Gastroesophageal sphincter (tissue), 4 donors: Measurements from ENCODE around the gene MFN2. TPM values are rescaled to one million over a fixed set of nuclear protein-coding genes. Genes with fewer than 3 reads are reported as not detected.

Experiments
- ATAC-seq: fragments of 150-250 bp; one replicate; pipeline ENCODE4 v1.9.1; 2016; ENCODE audit warnings: mild to moderate bottlenecking, moderate library complexity
- H3K27ac ChIP-seq, 4 donors: fragments of 200-600 bp; sonication (generic) in 3 of 4; 1 replicate in 3 of 4; 2 replicates in 1 of 4; pipeline ENCODE4 v1.5.1; 2016 to 2019
- H3K27me3 ChIP-seq: fragments of 200-600 bp; sonication (generic); one replicate; pipeline ENCODE4 v1.5.1; 2019
- H3K36me3 ChIP-seq, 2 donors: fragments of 200-600 bp; sonication (generic); one replicate each; pipeline ENCODE4 v1.5.1; 2019; ENCODE audit warnings: control low read depth in 1 of 2
- H3K4me1 ChIP-seq, 3 donors: fragments of 200-600 bp; sonication (generic); 1 replicate in 2 of 3; 2 replicates in 1 of 3; pipeline ENCODE4 v1.5.1; 2016 to 2019; ENCODE audit warnings: control low read depth in 2 of 3
- H3K4me3 ChIP-seq, 2 donors: fragments of 200-600 bp; sonication (generic); one replicate each; pipeline ENCODE4 v1.5.1; 2019; ENCODE audit warnings: mild to moderate bottlenecking in 1 of 2, moderate library complexity in 1 of 2
- H3K9me3 ChIP-seq, 3 donors: fragments of 200-600 bp; sonication (generic); one replicate each; pipeline ENCODE4 v1.5.1; 2017 to 2019; ENCODE audit warnings: control low read depth in 2 of 3
- EP300 ChIP-seq: sonication (generic); formaldehyde crosslinking; IDR thresholded peaks from one replicate; pipeline ENCODE4 v1.6.1; 2017; ENCODE audit warnings: antibody characterized with exemption, mild to moderate bottlenecking
- POLR2A ChIP-seq, 2 donors: fragments of 450-650 bp; IDR thresholded peaks; one replicate each; pipeline ENCODE4 v1.6.1; 2017; ENCODE audit warnings: antibody characterized with exemption in 2 of 2, mild to moderate bottlenecking in 2 of 2, moderate library complexity in 1 of 2
- POLR2AphosphoS5 ChIP-seq: sonication (generic); formaldehyde crosslinking; IDR thresholded peaks from one replicate; pipeline ENCODE4 v1.6.1; 2017; ENCODE audit warnings: antibody characterized with exemption
- WGBS, 2 donors: methylation state at CpG; one replicate each; pipeline ENCODE4 v1.1.5; 2018; ENCODE audit warnings: low coverage in 1 of 2; 5-methylcytosine and 5-hydroxymethylcytosine counted together
- total RNA-seq, 4 donors: library from RNA; depleted of rRNA; stranded (reverse); fragments of >200 nt; gene quantifications; one replicate each; pipeline ENCODE4 v1.1.0, GENCODE V29; 2016
- TF ChIP-seq, protein P1 (sequence below), 4 experiments: fragments of 200-600 bp in 2 of 4; fragments of 450-650 bp in 2 of 4; sonication (generic) in 1 of 4; IDR thresholded peaks; one replicate each; pipeline ENCODE4 v1.5.1; 2017 to 2019; ENCODE audit warnings: antibody characterized with exemption in 4 of 4, mild to moderate bottlenecking in 2 of 4, moderate library complexity in 2 of 4

MFN2 gene
- total RNA-seq, 4 donors from 2014 or later: 117 to 236 (median 186) TPM

DNA sequence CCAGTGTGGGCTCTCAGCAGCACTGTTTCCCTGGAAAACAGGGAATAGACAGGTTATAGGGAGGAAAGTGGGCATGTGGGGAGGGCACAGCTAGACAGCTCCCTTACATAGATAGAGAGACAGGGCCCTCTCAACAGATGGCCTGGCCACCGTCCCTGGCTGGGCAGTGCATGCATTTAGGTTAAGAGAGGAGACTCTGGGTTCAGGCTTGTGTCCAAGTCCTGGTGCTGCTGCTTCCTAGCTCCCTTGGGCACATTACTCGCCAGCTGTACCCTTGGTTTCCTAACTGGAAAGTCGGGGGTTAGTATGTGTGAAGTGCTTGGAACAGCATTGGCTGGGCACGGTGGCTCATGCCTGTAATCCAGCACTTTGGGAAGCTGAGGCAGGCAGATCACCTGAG lies 36.6 kb upstream of the MFN2 start:
- Histone ChIP-seq H3K27me3 (no peaks in the 10 kb centered on the region), H3K4me3 (no peak overlapping the region), H3K9me3 (no peaks in the 10 kb centered on the region), H3K36me3 (peaks cover 0 to 40% of the 10 kb centered on the region in 2 donors), H3K27ac (no peak overlapping the region), H3K4me1 (peaks cover 0 to 27% (median 8%) of the 10 kb centered on the region in 3 donors)
- WGBS, 2 donors: 73% methylated on average over 2 of the region's 4 CpGs; no CpG with 5 or more reads in 1 of the 2 donors
- ATAC-seq: no peak
- no peak for TF ChIP-seq POLR2AphosphoS5

DNA sequence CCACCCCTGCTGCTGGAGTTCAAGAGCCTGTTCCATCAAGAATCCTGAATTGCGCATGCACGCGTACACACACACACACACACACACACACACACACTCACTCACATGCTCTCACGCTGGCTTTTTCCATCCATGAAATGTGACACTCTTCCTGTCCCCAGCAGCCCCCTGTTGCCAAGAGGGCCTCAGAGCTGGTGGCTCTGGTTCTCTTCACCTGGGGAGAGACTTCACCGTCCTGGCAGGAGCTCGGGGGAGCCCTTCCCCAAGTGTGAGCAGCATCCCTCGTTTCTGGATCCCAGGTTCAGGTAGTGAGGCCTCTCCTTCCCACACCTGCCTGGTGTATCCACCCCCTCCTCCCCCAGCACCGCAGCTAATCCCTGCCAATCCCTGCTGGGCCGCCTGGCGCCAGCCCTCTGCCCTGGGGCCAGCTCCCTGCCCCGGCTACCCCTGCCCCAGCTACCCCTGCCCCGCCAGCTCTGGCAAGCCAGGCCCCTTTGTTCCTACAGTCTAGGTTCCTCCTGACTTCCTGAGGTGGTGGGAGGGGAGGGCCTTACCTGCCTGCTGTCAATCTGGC lies 35.8 kb upstream of the MFN2 start:
- no peak for ATAC-seq
- TF ChIP-seq POLR2AphosphoS5: no peak
- no peak for TF ChIP-seq EP300
- no peak for TF ChIP-seq POLR2A (IDR thresholded peaks at IDR 0.05)
- TF ChIP-seq, protein P1, sequence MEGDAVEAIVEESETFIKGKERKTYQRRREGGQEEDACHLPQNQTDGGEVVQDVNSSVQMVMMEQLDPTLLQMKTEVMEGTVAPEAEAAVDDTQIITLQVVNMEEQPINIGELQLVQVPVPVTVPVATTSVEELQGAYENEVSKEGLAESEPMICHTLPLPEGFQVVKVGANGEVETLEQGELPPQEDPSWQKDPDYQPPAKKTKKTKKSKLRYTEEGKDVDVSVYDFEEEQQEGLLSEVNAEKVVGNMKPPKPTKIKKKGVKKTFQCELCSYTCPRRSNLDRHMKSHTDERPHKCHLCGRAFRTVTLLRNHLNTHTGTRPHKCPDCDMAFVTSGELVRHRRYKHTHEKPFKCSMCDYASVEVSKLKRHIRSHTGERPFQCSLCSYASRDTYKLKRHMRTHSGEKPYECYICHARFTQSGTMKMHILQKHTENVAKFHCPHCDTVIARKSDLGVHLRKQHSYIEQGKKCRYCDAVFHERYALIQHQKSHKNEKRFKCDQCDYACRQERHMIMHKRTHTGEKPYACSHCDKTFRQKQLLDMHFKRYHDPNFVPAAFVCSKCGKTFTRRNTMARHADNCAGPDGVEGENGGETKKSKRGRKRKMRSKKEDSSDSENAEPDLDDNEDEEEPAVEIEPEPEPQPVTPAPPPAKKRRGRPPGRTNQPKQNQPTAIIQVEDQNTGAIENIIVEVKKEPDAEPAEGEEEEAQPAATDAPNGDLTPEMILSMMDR (IDR thresholded peaks at IDR 0.05): no peak

DNA sequence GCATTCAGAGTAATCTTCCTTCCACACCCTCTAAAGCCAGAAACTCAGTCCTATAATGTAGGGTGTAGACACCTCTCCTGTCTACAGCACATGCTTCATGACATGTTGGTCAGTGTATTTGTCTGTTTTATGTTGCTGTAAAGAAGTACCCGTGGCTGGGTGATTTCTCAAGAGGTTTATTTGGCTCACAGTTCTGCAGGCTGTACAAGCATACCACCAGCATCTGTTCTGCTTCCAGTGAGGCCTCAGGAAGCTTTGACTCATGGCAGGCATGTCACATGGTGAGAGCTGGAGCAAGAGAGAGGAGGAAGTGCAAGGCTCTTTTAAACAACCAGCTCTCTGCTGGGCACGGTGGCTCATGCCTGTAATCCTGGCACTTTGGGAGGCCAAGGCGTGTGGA lies 33.6 kb upstream of the MFN2 start:
- Histone ChIP-seq H3K4me3 (no peak overlapping the region), H3K36me3 (peaks cover 0 to 67% of the 10 kb centered on the region in 2 donors), H3K4me1 (no peaks in the 10 kb centered on the region), H3K27ac (no peak overlapping the region), H3K9me3 (no peaks in the 10 kb centered on the region), H3K27me3 (no peaks in the 10 kb centered on the region)
- ATAC-seq: no peak
- WGBS, 2 donors: 80% methylated on average over 1 of the region's 3 CpGs; no CpG with 5 or more reads in 1 of the 2 donors
- TF ChIP-seq, protein P1 (IDR thresholded peaks at IDR 0.05): no peak
- TF ChIP-seq POLR2A (IDR thresholded peaks at IDR 0.05): no peak
- TF ChIP-seq EP300: no peak
- TF ChIP-seq POLR2AphosphoS5: no peak

More for the DNA sequence above, 35.8 kb upstream of the MFN2 start:
- Histone ChIP-seq H3K9me3 (no peaks in the 10 kb centered on the region), H3K27ac (no peak overlapping the region), H3K4me1 (peaks cover 0 to 19% (median 0%) of the 10 kb centered on the region in 3 donors), H3K4me3 (no peak overlapping the region), H3K27me3 (no peaks in the 10 kb centered on the region), H3K36me3 (peaks cover 0 to 48% of the 10 kb centered on the region in 2 donors)
- WGBS, 2 donors: no CpG with 5 or more reads among the region's 12 CpGs

DNA sequence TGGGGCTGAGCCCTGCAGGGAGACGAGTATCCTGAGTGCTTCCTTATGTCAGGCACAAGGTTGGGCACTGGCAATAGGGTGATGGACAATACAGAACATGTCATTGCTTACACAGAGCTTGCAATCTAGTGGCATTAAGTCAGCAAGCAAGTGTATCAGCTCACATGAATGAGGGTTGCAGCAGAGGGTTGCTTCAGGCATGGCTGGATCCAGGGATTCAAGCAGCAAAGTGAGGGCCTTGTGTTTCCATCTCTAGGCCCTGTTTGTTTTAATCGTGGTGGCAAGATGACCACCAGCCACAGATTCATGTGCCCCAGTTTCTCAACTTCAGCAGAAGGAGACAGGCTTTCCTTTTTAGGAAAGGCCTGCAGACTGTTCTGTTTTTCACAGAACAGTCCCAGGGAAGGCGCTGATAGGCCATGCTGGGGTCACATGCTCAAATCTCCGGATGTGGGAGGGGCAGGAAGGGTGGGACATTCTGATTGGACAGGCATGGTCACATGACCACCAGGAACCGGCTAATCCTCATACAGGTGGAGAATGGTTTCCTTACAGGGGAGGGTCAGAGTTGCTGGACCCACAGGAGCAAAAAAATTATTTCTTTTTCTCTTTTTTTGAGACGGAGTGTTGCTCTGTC lies 31.3 kb upstream of the MFN2 start:
- H3K27me3 ChIP-seq: no peaks in the 10 kb centered on the region
- TF ChIP-seq, protein P1 (IDR thresholded peaks at IDR 0.05): no peak
- TF ChIP-seq EP300: no peak
- no peak for TF ChIP-seq POLR2A (IDR thresholded peaks at IDR 0.05)
- no peak for TF ChIP-seq POLR2AphosphoS5
- no peak overlapping the region for H3K4me3 ChIP-seq
- no peaks in the 10 kb centered on the region for H3K9me3 ChIP-seq
- no peak overlapping the region for H3K27ac ChIP-seq
- H3K4me1 ChIP-seq: no peaks in the 10 kb centered on the region
- no peak for ATAC-seq
- H3K36me3 ChIP-seq: peaks cover 0 to 73% of the 10 kb centered on the region in 2 donors
- 91 to 93% methylated on average over 2 to 6 of the region's 6 CpGs for WGBS, 2 donors

DNA sequence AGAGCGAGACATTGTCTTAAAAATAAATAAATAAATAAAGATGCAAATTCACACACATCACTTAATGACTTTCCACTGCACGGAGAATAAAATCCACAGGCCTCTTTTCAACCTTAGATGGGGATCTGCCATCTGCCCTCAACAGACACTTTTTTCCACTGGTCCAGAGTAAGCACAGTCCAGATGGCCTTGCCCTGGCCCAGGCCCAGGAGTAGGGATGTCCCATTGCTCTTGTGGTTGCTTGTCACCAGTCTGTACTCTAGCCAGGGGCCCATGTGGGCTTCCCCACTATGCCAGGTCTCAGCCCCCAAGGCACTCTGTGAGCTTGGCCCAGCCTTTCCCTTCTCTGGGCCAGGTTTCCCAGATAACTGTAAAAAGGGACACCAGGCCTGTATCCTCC lies 28.3 kb upstream of the MFN2 start:
- WGBS, 2 donors: 83 to 93% methylated on average over 1 to 2 of the region's 2 CpGs
- TF ChIP-seq, protein P1 (IDR thresholded peaks at IDR 0.05): no peak
- TF ChIP-seq EP300 (no peak), POLR2A (IDR thresholded peaks at IDR 0.05) (no peak), POLR2AphosphoS5 (no peak)
- no peaks in the 10 kb centered on the region for H3K4me1 ChIP-seq
- H3K4me3 ChIP-seq: no peak overlapping the region
- H3K36me3 ChIP-seq: peaks cover 0 to 86% of the 10 kb centered on the region in 2 donors
- H3K9me3 ChIP-seq: no peaks in the 10 kb centered on the region
- no peaks in the 10 kb centered on the region for H3K27me3 ChIP-seq
- ATAC-seq: no peak
- no peak overlapping the region for H3K27ac ChIP-seq
